ENCODE measurements around the gene ADORA1.

Gene ADORA1

DNA sequence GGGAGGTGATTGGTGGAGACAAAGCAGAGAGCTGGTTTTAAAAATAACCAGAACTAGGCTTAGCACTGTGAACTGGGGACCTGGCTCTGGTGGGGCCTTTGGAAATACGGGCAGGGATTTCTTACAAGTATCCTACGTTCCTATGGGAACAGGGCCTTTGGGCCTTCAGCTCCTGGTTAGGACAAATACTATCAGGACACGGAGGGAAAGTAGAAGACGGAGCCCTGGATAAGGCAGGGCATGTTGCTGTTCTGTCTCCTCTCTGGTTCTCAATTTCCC, 36.4 kb upstream of the ADORA1 start:
- Histone ChIP-seq H3K4me2 (ENCODE audit: low read length, poor library complexity, severe bottlenecking) (no peak overlapping the region), H2BK12ac (ENCODE audit: low read length in 2 of 2) (no peak overlapping the region), H4K8ac (ENCODE audit: low read length) (no peak overlapping the region), H3K23ac (ENCODE audit: low read length in 2 of 2) (no peak overlapping the region), H3K27me3 (ENCODE audit: control insufficient read depth in 1 of 2, insufficient read depth in 1 of 2, low read length in 2 of 2) (peaks cover 55 to 60% of the 10 kb centered on the region in 2 experiments), H3K18ac (ENCODE audit: low read depth in 1 of 2, low read length in 2 of 2) (no peak overlapping the region), H4K91ac (ENCODE audit: low read length) (no peak overlapping the region), H3K4me3 (ENCODE audit: insufficient read depth in 1 of 2, low read depth in 1 of 2, low read length in 2 of 2) (no peak overlapping the region), H3K4ac (ENCODE audit: low read depth in 1 of 2, low read length in 2 of 2) (no peak overlapping the region), H2BK5ac (ENCODE audit: low read depth, low read length, poor library complexity, severe bottlenecking) (no peak overlapping the region), H3K4me1 (ENCODE audit: control insufficient read depth, insufficient read depth, low read depth, low read length) (no peaks in the 10 kb centered on the region), H2AK5ac (ENCODE audit: low read length, severe bottlenecking) (no peak overlapping the region), H3K14ac (ENCODE audit: low read length in 2 of 2) (no peak overlapping the region), H2AFZ (ENCODE audit: low read depth, low read length) (no peak overlapping the region), H3K36me3 (ENCODE audit: control insufficient read depth in 1 of 2, insufficient read depth in 2 of 2, low read depth in 1 of 2, low read length in 2 of 2) (no peaks in the 10 kb centered on the region), H3K9ac (ENCODE audit: low read length) (no peak overlapping the region), H3K79me1 (replicated peaks; ENCODE audit: low read length, poor library complexity, severe bottlenecking) (no peaks in the 10 kb centered on the region), H2BK15ac (ENCODE audit: low read depth, poor library complexity, severe bottlenecking) (no peak overlapping the region), H3K27ac (ENCODE audit: low read length, poor library complexity, severe bottlenecking) (no peak overlapping the region), H2BK120ac (ENCODE audit: low read depth, low read length) (no peak overlapping the region), H3K9me3 (ENCODE audit: control insufficient read depth, low read length) (peaks cover 21% of the 10 kb centered on the region)
- WGBS = 80% methylated on average over 4 of the region's 4 CpGs
- DNase-seq = no peak

DNA sequence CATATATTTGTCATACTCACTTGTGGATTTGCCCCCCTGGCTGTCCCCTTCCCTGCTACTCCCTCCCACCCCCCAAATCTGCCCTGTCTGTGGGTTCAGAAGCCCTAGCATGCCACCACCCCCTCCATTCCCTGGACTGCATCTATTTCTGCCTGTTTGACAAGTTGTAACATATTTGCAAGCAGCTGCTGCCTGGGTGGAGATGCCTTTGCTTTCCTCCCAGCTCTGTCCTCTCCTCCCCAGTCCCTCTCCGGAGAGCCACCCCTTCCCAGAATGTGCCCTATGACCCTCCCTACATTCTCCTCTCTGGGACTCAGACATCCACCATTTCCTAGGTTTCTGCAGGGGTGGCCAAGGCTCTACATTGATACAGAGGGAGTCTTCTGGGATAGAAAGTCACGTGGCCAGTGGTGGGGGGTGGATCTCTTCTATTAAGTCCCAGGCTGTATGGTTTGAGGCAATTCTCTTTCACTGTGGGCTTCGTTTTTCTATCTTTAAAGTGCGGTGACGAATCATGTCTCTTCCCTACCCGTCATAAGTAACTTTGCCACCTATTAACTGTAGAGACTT, 35.7 kb upstream of the ADORA1 start:
- Histone ChIP-seq H3K4me1 (ENCODE audit: control insufficient read depth, insufficient read depth, low read depth, low read length) (no peaks in the 10 kb centered on the region), H3K18ac (ENCODE audit: low read depth in 1 of 2, low read length in 2 of 2) (no peak overlapping the region)
- 72% methylated on average over 6 of the region's 6 CpGs for WGBS

DNA sequence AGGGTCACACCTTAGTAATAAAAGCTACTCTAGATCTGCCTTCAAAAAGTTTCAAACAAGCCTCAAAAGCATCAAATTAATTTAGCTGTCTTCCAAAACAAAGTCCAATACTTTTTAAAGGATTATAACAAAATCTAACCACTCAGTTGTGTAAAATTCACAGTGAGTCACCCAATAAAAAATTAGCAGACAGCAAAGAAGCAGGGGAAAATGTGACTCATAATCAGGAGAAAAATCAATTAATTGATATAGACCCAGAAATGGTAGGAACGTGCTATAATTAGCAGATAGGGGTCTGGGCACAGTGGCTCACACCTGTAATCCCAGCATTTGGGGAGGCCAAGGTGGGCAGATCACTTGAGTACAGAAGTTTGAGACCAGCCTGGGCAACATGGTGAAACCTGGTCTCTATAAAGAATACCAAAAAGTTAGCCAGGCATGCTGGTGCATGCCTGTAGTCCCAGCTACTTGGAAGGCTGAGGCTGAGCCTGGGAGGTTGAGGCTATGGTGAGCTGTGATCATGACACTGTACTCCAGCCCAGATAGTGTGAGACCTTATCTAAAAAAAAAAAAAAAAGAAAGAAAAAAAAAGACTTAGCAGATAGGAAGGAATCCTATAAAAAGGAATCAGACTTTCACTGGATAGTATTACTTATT, 33.6 kb upstream of the ADORA1 start:
- Histone ChIP-seq H3K4me3 (ENCODE audit: insufficient read depth in 1 of 2, low read depth in 1 of 2, low read length in 2 of 2) (no peak overlapping the region), H3K79me1 (replicated peaks; ENCODE audit: low read length, poor library complexity, severe bottlenecking) (no peaks in the 10 kb centered on the region), H3K18ac (ENCODE audit: low read depth in 1 of 2, low read length in 2 of 2) (no peak overlapping the region), H2AK5ac (ENCODE audit: low read length, severe bottlenecking) (no peak overlapping the region), H2AFZ (ENCODE audit: low read depth, low read length) (no peak overlapping the region), H2BK12ac (ENCODE audit: low read length in 2 of 2) (no peak overlapping the region), H3K9ac (ENCODE audit: low read length) (no peak overlapping the region), H3K27ac (ENCODE audit: low read length, poor library complexity, severe bottlenecking) (no peak overlapping the region), H3K23ac (ENCODE audit: low read length in 2 of 2) (no peak overlapping the region), H3K4ac (ENCODE audit: low read depth in 1 of 2, low read length in 2 of 2) (no peak overlapping the region), H3K36me3 (ENCODE audit: control insufficient read depth in 1 of 2, insufficient read depth in 2 of 2, low read depth in 1 of 2, low read length in 2 of 2) (no peaks in the 10 kb centered on the region), H2BK5ac (ENCODE audit: low read depth, low read length, poor library complexity, severe bottlenecking) (no peak overlapping the region), H3K27me3 (ENCODE audit: control insufficient read depth in 1 of 2, insufficient read depth in 1 of 2, low read length in 2 of 2) (peaks cover 48 to 52% of the 10 kb centered on the region in 2 experiments), H3K14ac (ENCODE audit: low read length in 2 of 2) (no peak overlapping the region), H4K91ac (ENCODE audit: low read length) (no peak overlapping the region), H3K9me3 (ENCODE audit: control insufficient read depth, low read length) (peaks cover 35% of the 10 kb centered on the region), H3K4me2 (ENCODE audit: low read length, poor library complexity, severe bottlenecking) (no peak overlapping the region), H2BK120ac (ENCODE audit: low read depth, low read length) (no peak overlapping the region), H3K4me1 (ENCODE audit: control insufficient read depth, insufficient read depth, low read depth, low read length) (no peaks in the 10 kb centered on the region), H2BK15ac (ENCODE audit: low read depth, poor library complexity, severe bottlenecking) (no peak overlapping the region), H4K8ac (ENCODE audit: low read length) (no peak overlapping the region)
- WGBS = 71% methylated on average over 1 of the region's 1 CpG
- no peak for DNase-seq

More for the DNA sequence above, 35.7 kb upstream of the ADORA1 start:
- H2BK5ac ChIP-seq (ENCODE audit: low read depth, low read length, poor library complexity, severe bottlenecking) = no peak overlapping the region
- no peak overlapping the region for H2AFZ ChIP-seq (ENCODE audit: low read depth, low read length)
- H3K36me3 ChIP-seq (ENCODE audit: control insufficient read depth in 1 of 2, insufficient read depth in 2 of 2, low read depth in 1 of 2, low read length in 2 of 2) = no peaks in the 10 kb centered on the region
- H4K8ac ChIP-seq (ENCODE audit: low read length) = no peak overlapping the region
- H2BK15ac ChIP-seq (ENCODE audit: low read depth, poor library complexity, severe bottlenecking) = no peak overlapping the region
- H3K9ac ChIP-seq (ENCODE audit: low read length) = no peak overlapping the region
- no peak overlapping the region for H4K91ac ChIP-seq (ENCODE audit: low read length)
- H3K79me1 ChIP-seq (replicated peaks; ENCODE audit: low read length, poor library complexity, severe bottlenecking) = no peaks in the 10 kb centered on the region
- no peak overlapping the region for H3K4ac ChIP-seq (ENCODE audit: low read depth in 1 of 2, low read length in 2 of 2)
- H2AK5ac ChIP-seq (ENCODE audit: low read length, severe bottlenecking) = no peak overlapping the region
- H3K27me3 ChIP-seq (ENCODE audit: control insufficient read depth in 1 of 2, insufficient read depth in 1 of 2, low read length in 2 of 2) = peaks cover 50 to 54% of the 10 kb centered on the region in 2 experiments
- H2BK120ac ChIP-seq (ENCODE audit: low read depth, low read length) = no peak overlapping the region
- H3K9me3 ChIP-seq (ENCODE audit: control insufficient read depth, low read length) = peaks cover 27% of the 10 kb centered on the region
- no peak overlapping the region for H3K4me3 ChIP-seq (ENCODE audit: insufficient read depth in 1 of 2, low read depth in 1 of 2, low read length in 2 of 2)
- no peak overlapping the region for H3K14ac ChIP-seq (ENCODE audit: low read length in 2 of 2)
- DNase-seq = no peak
- no peak overlapping the region for H3K27ac ChIP-seq (ENCODE audit: low read length, poor library complexity, severe bottlenecking)
- no peak overlapping the region for H3K23ac ChIP-seq (ENCODE audit: low read length in 2 of 2)
- no peak overlapping the region for H2BK12ac ChIP-seq (ENCODE audit: low read length in 2 of 2)
- no peak overlapping the region for H3K4me2 ChIP-seq (ENCODE audit: low read length, poor library complexity, severe bottlenecking)

DNA sequence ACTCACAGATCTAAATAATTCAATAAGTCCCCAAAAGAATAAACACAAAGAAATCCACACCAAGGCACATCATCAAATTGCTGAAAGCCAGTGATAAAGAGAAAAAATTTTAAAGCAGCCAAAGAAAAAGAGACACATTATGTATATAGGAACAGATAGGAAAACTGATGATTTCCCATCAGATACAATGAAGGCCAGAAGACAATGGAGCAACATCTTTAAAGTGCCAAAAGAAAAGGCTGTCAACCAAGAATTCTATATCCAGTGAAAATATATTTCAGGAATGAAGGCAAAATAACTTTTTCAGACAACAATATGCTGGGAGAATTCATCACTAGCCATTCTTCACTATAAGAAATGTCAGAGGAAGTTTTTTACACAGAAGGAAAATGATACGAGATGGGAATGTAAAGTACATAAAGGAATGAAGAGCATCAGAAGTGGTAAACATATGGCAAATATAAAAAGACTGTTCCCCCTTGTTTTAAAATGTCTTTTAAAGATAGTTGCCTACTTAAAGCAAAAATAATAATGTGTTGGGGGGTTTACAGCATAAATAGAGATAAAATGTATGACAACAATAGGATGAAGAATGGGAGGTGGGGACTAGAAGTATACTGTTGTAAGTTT, 32.4 kb upstream of the ADORA1 start:
- Histone ChIP-seq H3K4ac (ENCODE audit: low read depth in 1 of 2, low read length in 2 of 2) (no peak overlapping the region), H3K18ac (ENCODE audit: low read depth in 1 of 2, low read length in 2 of 2) (no peak overlapping the region), H3K4me1 (ENCODE audit: control insufficient read depth, insufficient read depth, low read depth, low read length) (no peaks in the 10 kb centered on the region), H2AK5ac (ENCODE audit: low read length, severe bottlenecking) (no peak overlapping the region), H3K14ac (ENCODE audit: low read length in 2 of 2) (no peak overlapping the region), H3K4me2 (ENCODE audit: low read length, poor library complexity, severe bottlenecking) (no peak overlapping the region), H4K8ac (ENCODE audit: low read length) (no peak overlapping the region), H2BK12ac (ENCODE audit: low read length in 2 of 2) (no peak overlapping the region), H3K9me3 (ENCODE audit: control insufficient read depth, low read length) (peaks cover 35% of the 10 kb centered on the region), H2BK120ac (ENCODE audit: low read depth, low read length) (no peak overlapping the region), H3K9ac (ENCODE audit: low read length) (no peak overlapping the region), H2BK5ac (ENCODE audit: low read depth, low read length, poor library complexity, severe bottlenecking) (no peak overlapping the region), H4K91ac (ENCODE audit: low read length) (no peak overlapping the region), H3K27me3 (ENCODE audit: control insufficient read depth in 1 of 2, insufficient read depth in 1 of 2, low read length in 2 of 2) (peaks cover 43 to 53% of the 10 kb centered on the region in 2 experiments), H3K4me3 (ENCODE audit: insufficient read depth in 1 of 2, low read depth in 1 of 2, low read length in 2 of 2) (no peak overlapping the region), H3K27ac (ENCODE audit: low read length, poor library complexity, severe bottlenecking) (no peak overlapping the region), H3K79me1 (replicated peaks; ENCODE audit: low read length, poor library complexity, severe bottlenecking) (no peaks in the 10 kb centered on the region), H2AFZ (ENCODE audit: low read depth, low read length) (no peak overlapping the region), H3K36me3 (ENCODE audit: control insufficient read depth in 1 of 2, insufficient read depth in 2 of 2, low read depth in 1 of 2, low read length in 2 of 2) (no peaks in the 10 kb centered on the region), H2BK15ac (ENCODE audit: low read depth, poor library complexity, severe bottlenecking) (no peak overlapping the region), H3K23ac (ENCODE audit: low read length in 2 of 2) (no peak overlapping the region)
- WGBS = 88% methylated on average over 1 of the region's 1 CpG
- no peak for DNase-seq
